Urinary bladder (tissue), 4 donors: Measurements from ENCODE around the gene TIFAB. TPM values are rescaled to one million over a fixed set of nuclear protein-coding genes. Genes with fewer than 3 reads are reported as not detected.

Experiments used
- DNase-seq: peaks from one replicate; pipeline ENCODE4 v3.0.0-alpha.2; 2015; ENCODE audit errors: extremely low spot score
- H3K27ac ChIP-seq: one replicate; pipeline ENCODE4 v1.5.1; 2013; ENCODE audit warnings: low read depth, mild to moderate bottlenecking, moderate library complexity
- H3K36me3 ChIP-seq: one replicate; pipeline ENCODE4 v1.6.1; 2013; ENCODE audit warnings: mild to moderate bottlenecking, moderate library complexity; ENCODE audit not compliant: insufficient read depth
- H3K4me1 ChIP-seq: one replicate; pipeline ENCODE4 v1.6.1; 2013; ENCODE audit warnings: mild to moderate bottlenecking, moderate library complexity; ENCODE audit not compliant: insufficient read depth
- H3K4me3 ChIP-seq: one replicate; pipeline ENCODE4 v1.5.1; 2013; ENCODE audit warnings: low read depth, low read length
- WGBS: extraction: QIAGEN DNeasy Blood & Tissue Kit; methylation state at CpG from one replicate; pipeline ENCODE4 v1.1.7; 2013; 5-methylcytosine and 5-hydroxymethylcytosine counted together
- polyA plus RNA-seq: library from polyadenylated mRNA; stranded (reverse); fragments of 200-250 nt; gene quantifications from one replicate; pipeline ENCODE4 v1.2.3, GENCODE V29; 2013
- total RNA-seq: library from RNA; depleted of rRNA; stranded (reverse); fragments of >200 nt; gene quantifications from one replicate; pipeline ENCODE4 v1.2.3, GENCODE V29; 2014
- donor health status: healthy with polysubstance abuse.
- donor health status: healthy.

TIFAB gene
- total and polyA plus RNA-seq, 2 donors, result 0.05 to 0.37 TPM

DNA sequence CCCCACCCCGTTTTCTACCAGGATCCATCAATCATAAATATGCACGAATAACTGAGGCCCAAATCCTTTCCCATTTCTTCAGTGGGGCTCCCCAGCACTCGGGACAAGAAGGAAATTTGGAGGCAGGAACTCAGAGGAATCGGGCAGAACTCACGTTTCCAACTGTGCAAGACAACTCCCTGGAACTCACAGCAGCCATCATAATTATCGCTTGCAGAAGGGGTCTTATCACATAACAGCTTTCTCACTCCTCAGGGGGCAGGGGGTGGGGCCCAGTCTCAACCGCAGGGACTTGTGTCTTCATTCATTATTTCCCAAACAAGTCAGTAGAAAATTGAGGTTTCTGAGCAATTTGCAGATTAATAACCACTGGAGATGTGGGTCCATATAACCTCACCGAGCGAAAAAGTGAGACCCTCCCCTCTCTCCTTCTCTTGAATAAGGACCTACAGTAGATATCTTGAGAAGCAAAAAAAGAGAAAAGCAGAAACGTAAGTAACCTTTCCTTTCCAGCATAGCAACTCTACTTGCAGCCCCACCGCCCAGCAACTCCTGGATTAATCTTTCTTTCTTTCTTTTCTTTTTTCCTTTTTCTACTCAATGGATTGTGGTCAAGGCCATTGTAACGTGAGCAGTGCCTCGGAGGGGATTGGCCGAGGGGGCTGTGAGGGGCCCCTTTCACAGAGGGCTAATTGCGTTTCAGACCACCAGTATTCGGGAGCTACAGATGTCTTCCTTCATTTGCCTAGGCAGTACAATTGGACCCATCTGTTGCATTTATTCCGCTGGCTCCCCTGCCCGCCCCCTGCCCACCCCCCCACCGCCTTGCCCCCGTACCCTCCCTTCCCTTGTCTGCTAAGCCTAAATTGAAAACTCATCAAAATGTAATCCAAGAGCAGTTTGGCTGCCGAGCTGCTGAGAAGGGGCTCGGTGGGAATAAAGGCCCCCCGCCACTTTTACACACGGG lies 24.7 kb upstream of the TIFAB start:
- WGBS, result 56% methylated on average over 24 of the region's 24 CpGs
- H3K4me3 ChIP-seq, result no peak overlapping the region
- H3K36me3 ChIP-seq, result no peaks in the 10 kb centered on the region
- H3K4me1 ChIP-seq, result no peaks in the 10 kb centered on the region
- no peak overlapping the region for H3K27ac ChIP-seq
- no peak for DNase-seq

GRCh38 chr5:135473956-135474670 lies 22.0 kb upstream of the TIFAB start:
- Histone ChIP-seq H3K27ac (no peak overlapping the region), H3K4me3 (no peak overlapping the region), H3K4me1 (no peaks in the 10 kb centered on the region), H3K36me3 (no peaks in the 10 kb centered on the region)
- WGBS, result 85% methylated on average over 12 of the region's 12 CpGs
- DNase-seq, result no peak

DNA sequence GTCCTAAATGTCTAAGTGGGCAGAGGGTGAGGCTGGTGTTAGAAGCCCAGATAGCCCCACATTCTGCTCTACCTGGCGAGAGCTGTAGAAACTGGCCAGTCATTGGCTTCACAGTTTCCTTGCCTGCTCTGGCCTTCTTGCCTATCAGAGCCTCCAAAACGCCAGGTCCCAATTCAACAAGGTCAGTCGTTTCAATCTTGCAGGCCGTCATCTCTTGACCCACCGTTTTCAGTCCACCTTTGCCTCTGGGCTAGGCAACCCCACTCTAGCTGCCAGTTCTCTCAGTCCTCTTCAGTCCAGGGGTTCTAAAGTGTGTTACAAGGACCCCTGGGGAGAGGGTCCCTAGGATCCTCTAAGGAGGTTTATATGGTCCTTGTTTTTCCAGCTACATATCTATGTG lies 20.0 kb upstream of the TIFAB start:
- WGBS, result 82% methylated on average over 5 of the region's 5 CpGs
- no peak for DNase-seq
- Histone ChIP-seq H3K36me3 (no peaks in the 10 kb centered on the region), H3K4me1 (no peaks in the 10 kb centered on the region), H3K4me3 (no peak overlapping the region), H3K27ac (no peak overlapping the region)

DNA sequence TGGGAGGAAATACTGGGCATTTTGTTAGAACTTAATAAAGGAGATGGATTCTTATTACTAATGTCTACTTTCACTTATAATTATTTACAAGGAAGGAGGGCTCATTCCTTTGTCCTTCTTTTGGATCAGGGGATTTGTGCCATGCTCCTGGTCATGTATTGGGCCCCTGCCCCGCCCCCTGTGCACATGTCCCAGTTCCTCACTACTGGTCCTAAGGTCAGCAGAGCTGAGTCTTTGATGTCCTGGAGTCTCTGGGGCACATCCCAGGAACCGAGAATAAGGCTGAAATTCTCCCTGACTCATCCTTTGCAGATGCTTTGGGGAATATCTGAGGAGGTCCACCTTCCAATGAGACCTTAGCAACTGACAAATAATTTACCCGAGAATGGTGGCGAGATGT lies 19.6 kb upstream of the TIFAB start:
- DNase-seq, result no peak
- 86% methylated on average over 4 of the region's 4 CpGs for WGBS
- H3K4me1 ChIP-seq, result no peaks in the 10 kb centered on the region

DNA sequence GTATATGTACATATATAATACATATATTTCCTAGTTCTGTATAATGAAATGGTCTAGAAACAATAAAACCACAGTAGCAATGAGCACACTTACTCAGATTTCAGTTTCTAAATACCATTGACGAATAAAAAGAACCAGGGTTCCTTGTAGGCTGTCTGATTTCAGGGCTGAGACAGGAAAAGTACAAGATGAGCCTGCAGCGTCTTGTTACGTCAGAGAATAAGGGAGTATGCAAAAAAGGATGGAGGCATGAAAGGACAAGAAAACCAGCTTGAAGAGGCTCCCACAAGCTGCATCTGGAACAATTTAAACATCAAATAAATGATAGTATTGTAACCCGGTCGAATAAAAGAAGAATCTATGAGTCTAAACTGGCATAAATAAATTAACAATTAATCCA lies 17.8 kb upstream of the TIFAB start:
- H3K36me3 ChIP-seq, result no peaks in the 10 kb centered on the region
- no peaks in the 10 kb centered on the region for H3K4me1 ChIP-seq
- H3K27ac ChIP-seq, result no peak overlapping the region
- no peak for DNase-seq
- WGBS, result 78% methylated on average over 5 of the region's 5 CpGs
- H3K4me3 ChIP-seq, result no peak overlapping the region

More for the DNA sequence above, 19.6 kb upstream of the TIFAB start:
- Histone ChIP-seq H3K36me3 (no peaks in the 10 kb centered on the region), H3K4me3 (no peak overlapping the region), H3K27ac (no peak overlapping the region)

GRCh38 chr5:135468541-135468940 lies 16.4 kb upstream of the TIFAB start:
- no peak for DNase-seq
- no peak overlapping the region for H3K4me3 ChIP-seq
- H3K36me3 ChIP-seq, result no peaks in the 10 kb centered on the region
- WGBS, result 93% methylated on average over 2 of the region's 2 CpGs
- no peaks in the 10 kb centered on the region for H3K4me1 ChIP-seq
- no peak overlapping the region for H3K27ac ChIP-seq

GRCh38 chr5:135467871-135468485 lies 15.8 kb upstream of the TIFAB start:
- DNase-seq, result no peak

DNA sequence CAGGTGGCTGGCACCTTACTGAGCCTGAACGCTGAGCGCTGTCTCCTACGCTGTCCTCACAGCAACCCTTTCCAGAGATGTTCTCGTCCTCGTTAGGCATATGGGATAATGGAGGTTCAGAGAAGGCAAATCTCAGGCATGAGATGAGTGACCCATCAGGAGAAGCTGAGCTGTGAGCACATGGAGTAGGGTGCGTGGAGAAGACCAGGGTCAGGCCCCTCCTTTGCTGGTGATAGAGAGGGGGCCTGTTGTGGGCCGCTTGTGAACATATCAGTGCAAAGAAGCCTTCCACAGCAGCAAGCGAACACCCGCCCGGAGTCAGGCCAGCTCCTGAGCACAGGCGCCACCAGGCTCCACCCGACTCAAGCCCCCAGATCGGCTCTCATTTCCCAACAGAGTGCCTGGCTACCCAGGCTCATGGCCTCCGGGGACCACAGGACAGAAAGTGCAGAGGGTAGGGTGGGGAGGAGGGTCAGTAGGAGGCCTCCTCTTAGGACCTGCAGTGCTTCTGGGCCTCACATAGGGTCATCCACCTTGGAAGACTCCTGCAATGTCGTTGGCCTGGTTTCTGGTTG lies 15.0 kb upstream of the TIFAB start:
- Histone ChIP-seq H3K4me1 (no peaks in the 10 kb centered on the region), H3K4me3 (no peak overlapping the region), H3K36me3 (no peaks in the 10 kb centered on the region), H3K27ac (no peak overlapping the region)
- no peak for DNase-seq
- 87% methylated on average over 15 of the region's 15 CpGs for WGBS

More at GRCh38 chr5:135467871-135468485, 15.8 kb upstream of the TIFAB start:
- WGBS, result 91% methylated on average over 4 of the region's 4 CpGs
- H3K4me1 ChIP-seq, result no peaks in the 10 kb centered on the region
- no peak overlapping the region for H3K4me3 ChIP-seq
- H3K36me3 ChIP-seq, result no peaks in the 10 kb centered on the region
- no peak overlapping the region for H3K27ac ChIP-seq

- Histone ChIP-seq H3K36me3 (no peaks in the 10 kb centered on the region), H3K4me3 (no peak overlapping the region), H3K27ac (no peak overlapping the region), H3K4me1 (no peaks in the 10 kb centered on the region)
- peak; percentile 45 for DNase-seq
- WGBS, result 18% methylated on average over 43 of the region's 43 CpGs
These were observed 14.3 kb upstream of the TIFAB start for GRCh38 chr5:135466178-135467050.

DNA sequence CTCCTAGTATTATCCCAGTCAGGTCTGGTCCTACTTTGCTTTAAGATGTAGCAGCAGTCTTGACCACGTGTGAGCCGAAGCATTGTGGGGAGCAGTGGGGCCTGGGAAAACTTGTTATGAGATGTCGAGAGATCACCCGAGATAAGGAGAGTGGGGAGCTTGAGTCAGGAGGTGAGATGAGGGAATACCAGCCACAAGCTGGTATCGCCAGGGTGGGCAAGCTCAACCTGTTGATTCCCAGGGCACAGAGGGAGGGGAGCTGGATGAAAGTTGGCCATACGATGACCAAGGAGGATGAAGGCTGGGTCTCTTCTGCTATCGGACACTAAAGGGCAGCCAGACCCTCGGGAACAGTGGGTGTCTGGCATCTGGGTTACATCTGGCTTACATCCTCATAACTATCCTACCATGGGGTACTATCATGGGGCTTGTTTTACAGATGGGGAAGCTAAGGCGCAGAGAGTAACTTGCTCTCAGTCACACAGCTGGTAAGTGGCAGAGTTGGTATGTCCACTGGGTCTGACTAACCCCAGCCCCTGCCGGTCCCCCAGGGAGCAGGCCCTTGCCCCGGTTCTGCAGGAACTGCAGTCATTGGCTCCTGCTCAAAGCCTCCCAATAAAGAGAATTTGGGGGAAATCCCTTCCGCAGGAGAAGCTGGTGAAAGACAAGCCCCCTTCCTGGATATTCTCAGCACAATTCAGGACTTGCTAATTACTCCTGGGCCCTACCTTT lies 13.4 kb upstream of the TIFAB start:
- H3K27ac ChIP-seq, result no peak overlapping the region
- no peaks in the 10 kb centered on the region for H3K4me1 ChIP-seq
- no peak for DNase-seq
- no peaks in the 10 kb centered on the region for H3K36me3 ChIP-seq
- 70% methylated on average over 12 of the region's 12 CpGs for WGBS
- no peak overlapping the region for H3K4me3 ChIP-seq

DNA sequence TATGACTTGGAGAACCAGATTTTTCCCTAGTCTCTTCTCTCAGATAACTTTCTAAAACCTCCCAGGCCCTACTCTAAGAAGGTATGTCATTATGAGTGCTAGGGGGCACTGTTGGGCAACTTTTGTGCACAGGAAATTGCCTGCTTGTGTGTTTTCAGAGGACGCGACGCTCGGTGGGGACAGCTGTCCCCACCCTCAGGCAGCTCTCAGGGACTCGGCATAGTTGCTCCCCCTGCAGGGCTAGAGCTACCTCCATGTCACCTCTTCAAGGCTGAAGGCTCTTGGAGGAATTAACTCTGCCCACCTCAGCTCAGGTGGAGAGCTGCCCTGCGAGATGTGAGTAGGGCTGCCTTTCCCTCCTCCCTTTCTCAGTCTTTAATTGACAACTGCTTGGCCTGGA lies 10.2 kb upstream of the TIFAB start:
- Histone ChIP-seq H3K27ac (no peak overlapping the region), H3K36me3 (no peaks in the 10 kb centered on the region), H3K4me1 (no peaks in the 10 kb centered on the region), H3K4me3 (no peak overlapping the region)
- WGBS, result 33% methylated on average over 6 of the region's 6 CpGs
- no peak for DNase-seq

DNA sequence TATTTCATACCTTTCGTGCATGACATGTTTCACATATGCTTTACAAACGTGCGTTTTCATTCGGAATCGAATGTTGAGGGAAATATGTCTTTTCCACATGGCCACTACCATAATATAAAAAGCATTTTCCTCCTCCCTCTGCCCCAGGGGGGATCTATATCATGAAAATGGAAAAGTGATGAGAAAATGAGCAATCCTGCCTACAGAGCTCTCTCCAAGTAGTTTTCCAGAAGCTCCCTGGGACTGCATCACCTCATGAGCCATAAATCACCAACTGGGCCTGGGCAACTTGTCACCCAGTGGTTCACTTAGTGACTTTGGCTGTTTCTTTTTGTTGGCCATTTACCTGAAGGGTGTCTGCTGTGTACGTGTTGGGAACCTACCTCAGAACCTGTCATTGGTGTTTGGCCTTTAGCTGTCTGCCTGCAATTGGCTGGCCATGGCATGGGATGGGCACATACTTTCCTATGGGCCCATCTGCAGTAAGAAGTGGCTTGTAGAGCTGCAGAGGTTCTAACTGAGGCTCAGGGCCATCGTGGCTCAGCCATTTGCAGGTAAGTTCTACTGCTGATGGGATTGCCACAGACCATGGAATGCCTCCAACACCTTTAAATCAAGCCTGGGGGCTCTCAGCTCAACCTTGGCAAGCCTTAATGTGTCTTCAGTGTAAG lies 9.5 kb upstream of the TIFAB start:
- no peaks in the 10 kb centered on the region for H3K36me3 ChIP-seq
- 92% methylated on average over 7 of the region's 7 CpGs for WGBS
- no peaks in the 10 kb centered on the region for H3K4me1 ChIP-seq
- no peak for DNase-seq
- no peak overlapping the region for H3K27ac ChIP-seq
- no peak overlapping the region for H3K4me3 ChIP-seq
